SK-N-SH (cell line): ENCODE data around the gene CEL. TPM values are rescaled to one million over a fixed set of nuclear protein-coding genes. Genes with fewer than 3 reads are reported as not detected.

ENCODE experiments used
- CTCF ChIA-PET: fragments of 300-600, 350-600 bp; formaldehyde crosslinking; extraction: SDS; loops from one replicate; lab custom pipeline; 2021; lab: Yijun Ruan, JAX
- POLR2A ChIA-PET: fragments of 350-600 bp; sonication (Branson Sonifier 250); formaldehyde crosslinking; extraction: SDS; loops from one replicate; lab custom pipeline; 2020; ENCODE audit warnings: antibody characterized with exemption, inconsistent platforms; lab: Yijun Ruan, JAX
- DNase-seq: peaks from one replicate; pipeline ENCODE4 v3.0.0; 2012
- H2AFZ ChIP-seq: fragments of 200-600 bp; sonication (generic); 2 replicates; pipeline ENCODE4 v1.8.1; 2016; ENCODE audit warnings: antibody characterized with exemption, mild to moderate bottlenecking, low read depth
- H3F3A ChIP-seq: fragments of 200-600 bp; sonication (generic); replicated peaks from 2 replicates; pipeline ENCODE3; 2016; ENCODE audit warnings: antibody characterized with exemption, mild to moderate bottlenecking; ENCODE audit not compliant: insufficient read depth
- H3K27ac ChIP-seq, 2 experiments: fragments of 200-500 bp in 1 of 2; fragments of 200-600 bp in 1 of 2; sonication (Bioruptor generic) in 1 of 2; sonication (generic), shearing (Covaris generic) in 1 of 2; 2 replicates each; pipeline versions ENCODE4 v1.5.1 to v1.6.1; 2014 to 2016; ENCODE audit warnings: low read depth in 2 of 2, inconsistent platforms in 1 of 2, low read length in 1 of 2, mild to moderate bottlenecking in 1 of 2, mixed read lengths in 1 of 2
- H3K27me3 ChIP-seq: fragments of 200-600 bp; sonication (generic), shearing (Covaris generic); 2 replicates; pipeline ENCODE4 v1.6.1; 2016; ENCODE audit warnings: mixed run types; ENCODE audit not compliant: insufficient read depth
- H3K36me3 ChIP-seq, 2 experiments: fragments of 200-500 bp in 1 of 2; fragments of 200-600 bp in 1 of 2; sonication (Bioruptor generic) in 1 of 2; sonication (generic) in 1 of 2; replicated peaks in 1 of 2; 2 replicates each; pipeline versions ENCODE3 to v1.5.1; 2014 to 2016; ENCODE audit warnings: low read length in 1 of 2, mild to moderate bottlenecking in 1 of 2; ENCODE audit not compliant: insufficient read depth in 2 of 2, control insufficient read depth in 1 of 2
- H3K4me1 ChIP-seq, 2 experiments: fragments of 200-500 bp in 1 of 2; fragments of 200-600 bp in 1 of 2; sonication (Bioruptor generic) in 1 of 2; sonication (generic), shearing (Covaris generic) in 1 of 2; 2 replicates each; pipeline versions ENCODE4 v1.5.1 to v1.6.1; 2014 to 2016; ENCODE audit warnings: low read depth in 1 of 2, low read length in 1 of 2, mixed run types in 1 of 2; ENCODE audit not compliant: insufficient read depth in 2 of 2, control insufficient read depth in 1 of 2
- H3K4me2 ChIP-seq: fragments of 200-600 bp; sonication (generic), shearing (Covaris generic); 2 replicates; pipeline ENCODE4 v1.6.1; 2017; ENCODE audit warnings: mixed run types
- H3K4me3 ChIP-seq, 2 experiments: fragments of 200-500 bp in 1 of 2; fragments of 200-600 bp in 1 of 2; sonication (Bioruptor generic) in 1 of 2; sonication (generic), shearing (Covaris generic) in 1 of 2; 2 replicates each; pipeline versions ENCODE4 v1.5.1 to v1.8.1; 2014 to 2016; ENCODE audit warnings: low read depth in 2 of 2, inconsistent platforms in 1 of 2, low read length in 1 of 2, mild to moderate bottlenecking in 1 of 2, mixed read lengths in 1 of 2, moderate library complexity in 1 of 2
- H3K79me2 ChIP-seq: fragments of 200-600 bp; sonication (generic); 2 replicates; pipeline ENCODE4 v1.8.1; 2017; ENCODE audit warnings: mild to moderate bottlenecking; ENCODE audit not compliant: insufficient read depth
- H3K9ac ChIP-seq: fragments of 200-600 bp; sonication (generic); 2 replicates; pipeline ENCODE4 v1.6.1; 2017; ENCODE audit warnings: mixed run types
- H3K9me2 ChIP-seq: fragments of 200-600 bp; sonication (generic); 2 replicates; pipeline ENCODE4 v1.6.1; 2017; ENCODE audit warnings: mixed run types
- H3K9me3 ChIP-seq: fragments of 200-600 bp; sonication (generic); 2 replicates; pipeline ENCODE4 v1.6.1; 2017; ENCODE audit warnings: mixed run types, mild to moderate bottlenecking, moderate library complexity
- H4K20me1 ChIP-seq: fragments of 200-600 bp; sonication (generic); 2 replicates; pipeline ENCODE4 v1.6.1; 2017; ENCODE audit warnings: mild to moderate bottlenecking, mixed run types; ENCODE audit not compliant: insufficient read depth
- EP300 ChIP-seq, 2 experiments: IDR thresholded peaks; 2 replicates each; pipeline versions ENCODE4 v1.4.0 to v1.6.1; 2012; ENCODE audit warnings: borderline replicate concordance in 1 of 2, low read depth in 1 of 2, low read length in 1 of 2
- EZH2phosphoT487 ChIP-seq: fragments of 200-600 bp; sonication (generic); IDR thresholded peaks from 2 replicates; pipeline ENCODE4 v1.6.1; 2017; ENCODE audit warnings: low read depth, mixed run types, mild to moderate bottlenecking, antibody characterized with exemption, moderate library complexity, borderline replicate concordance
- FOSL2 ChIP-seq: IDR thresholded peaks from 2 replicates; pipeline ENCODE4 v1.4.0; 2012; ENCODE audit warnings: low read depth, mild to moderate bottlenecking, moderate library complexity, borderline replicate concordance
- GABPA ChIP-seq: IDR thresholded peaks from 2 replicates; pipeline ENCODE4 v1.4.0; 2012; ENCODE audit warnings: low read depth, mild to moderate bottlenecking
- JUND ChIP-seq: IDR thresholded peaks from 2 replicates; pipeline ENCODE4 v1.4.0; 2012
- MEF2A ChIP-seq: IDR thresholded peaks from 2 replicates; pipeline ENCODE4 v1.4.0; 2012; ENCODE audit warnings: low read depth, borderline replicate concordance
- MXI1 ChIP-seq: IDR thresholded peaks from 2 replicates; pipeline ENCODE4 v1.6.1; 2012; ENCODE audit warnings: mild to moderate bottlenecking, low read depth, low read length, improper control_type of control experiment
- NRF1 ChIP-seq: IDR thresholded peaks from 2 replicates; pipeline ENCODE4 v1.6.1; 2012; ENCODE audit warnings: low read depth, mild to moderate bottlenecking, low read length
- PBX3 ChIP-seq: IDR thresholded peaks from 2 replicates; pipeline ENCODE4; 2012
- POLR2AphosphoS5 ChIP-seq: IDR thresholded peaks from 2 replicates; pipeline ENCODE4 v1.6.1; 2012; ENCODE audit warnings: low read depth, low read length
- RCOR1 ChIP-seq: fragments of 150-350 bp; IDR thresholded peaks from 2 replicates; pipeline ENCODE4 v1.6.1; 2017; ENCODE audit warnings: antibody characterized with exemption, low read length
- TAF1 ChIP-seq: IDR thresholded peaks from 2 replicates; pipeline ENCODE4 v1.6.1; 2012; ENCODE audit warnings: low read depth, mild to moderate bottlenecking, low read length, moderate library complexity, borderline replicate concordance
- TCF12 ChIP-seq: IDR thresholded peaks from 2 replicates; pipeline ENCODE4 v1.4.0; 2012
- TEAD4 ChIP-seq: IDR thresholded peaks from 2 replicates; pipeline ENCODE4 v1.4.0; 2012; ENCODE audit warnings: mild to moderate bottlenecking, borderline replicate concordance; ENCODE audit not compliant: insufficient read depth
- USF1 ChIP-seq: IDR thresholded peaks from 2 replicates; pipeline ENCODE4 v1.4.0; 2012; ENCODE audit warnings: low read depth, borderline replicate concordance
- USF2 ChIP-seq: fragments of 150-350 bp; IDR thresholded peaks from 2 replicates; pipeline ENCODE4 v1.6.1; 2017; ENCODE audit warnings: antibody characterized with exemption, low read length, low read depth, borderline replicate concordance
- ZBTB33 ChIP-seq: IDR thresholded peaks from 2 replicates; pipeline ENCODE4 v1.4.0; 2012; ENCODE audit warnings: low read depth, borderline replicate concordance
- WGBS: methylation state at CpG from one replicate; pipeline ENCODE4 v1.1.6; 2017; ENCODE audit warnings: low lambda C conversion rate; 5-methylcytosine and 5-hydroxymethylcytosine counted together
- polyA plus RNA-seq, 3 experiments: library from polyadenylated mRNA; depleted of rRNA; stranded (reverse); fragments of >200 nt; gene quantifications; 2 replicates each; pipeline ENCODE4 v1.2.3, GENCODE V29; 2012

CEL gene
- polyA plus RNA-seq, 1 of the 3 experiments (the other 2 are of a cell fraction) = 0.87 TPM

- Histone ChIP-seq H3K4me2 (no peak overlapping the region), H3K4me3 (peak overlapping the region in 1 of 2 experiments; percentile 18; a peak in 1 of 4 replicates), H3K9me3 (peaks cover 9% of the 10 kb centered on the region; the same call in 1 of the 2 replicates), H3F3A (peaks cover 3% of the 10 kb centered on the region), H3K27me3 (no peaks in the 10 kb centered on the region), H2AFZ (no peak overlapping the region), H4K20me1 (no peaks in the 10 kb centered on the region), H3K4me1 (no peaks in the 10 kb centered on the region), H3K79me2 (no peaks in the 10 kb centered on the region), H3K27ac (no peak overlapping the region), H3K36me3 (peaks cover 42 to 62% of the 10 kb centered on the region in 2 experiments), H3K9me2 (no peaks in the 10 kb centered on the region), H3K9ac (no peak overlapping the region)
- ChIA-PET POLR2A (interaction anchor here (1.3 kb wide), 1 partner anchor 13 kb away, joined by 3 read pairs; no protein-coding TSS in a partner anchor), CTCF (interaction anchor here (0.9 to 30.3 kb wide), 4 partner anchors 17 to 61 kb away, joined by 3 to 810 read pairs (median 4); no protein-coding TSS in a partner anchor)
- WGBS = 91% methylated on average over 15 of the region's 16 CpGs
- DNase-seq = no peak
- TF ChIP-seq JUND = no peak
- TF ChIP-seq PBX3 = no peak
- no peak for TF ChIP-seq TAF1
- no peak for TF ChIP-seq MEF2A
- TF ChIP-seq USF1 = no peak
- TF ChIP-seq ZBTB33 = no peak
- no peak for TF ChIP-seq TCF12
- no peak for TF ChIP-seq RCOR1
- TF ChIP-seq MXI1 = no peak
- no peak for TF ChIP-seq POLR2AphosphoS5
- TF ChIP-seq GABPA = no peak
- no peak for TF ChIP-seq TEAD4
- TF ChIP-seq NRF1 = no peak
- TF ChIP-seq EZH2phosphoT487 = no peak
- TF ChIP-seq EP300 (IDR thresholded peaks at IDR 0.05; ENCODE audit: borderline replicate concordance in 1 of 2, low read depth in 1 of 2, low read length in 1 of 2) = no peak
- no peak for TF ChIP-seq USF2
- TF ChIP-seq FOSL2 = no peak
- TF ChIP-seq, all 33 proteins: peak for 0
These were observed 36.4 kb downstream of the CEL start for GRCh38 chr9:133098104-133098754.
